Measurements from ENCODE around the gene SLC12A3.

The SLC12A3 gene

DNA sequence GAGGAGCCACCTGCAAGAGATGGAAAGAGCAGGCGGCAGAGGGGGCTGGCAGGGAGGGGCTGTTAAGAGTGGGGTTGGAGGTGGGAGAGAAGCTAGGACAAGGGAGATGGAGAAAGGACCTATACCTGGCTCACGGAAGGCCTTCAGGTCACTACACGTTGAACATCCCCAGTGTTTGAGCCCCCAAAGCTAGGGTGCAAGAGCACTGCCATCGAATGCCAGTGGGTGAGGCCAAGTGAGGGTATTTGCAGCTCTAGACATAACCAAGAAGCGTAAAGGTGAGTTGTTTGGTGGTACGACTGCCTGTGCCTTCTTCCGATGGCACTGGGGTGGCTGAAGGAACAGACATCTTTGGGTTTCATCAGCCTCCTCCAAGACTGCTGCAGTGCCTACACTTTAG lies 49.9 kb downstream of the SLC12A3 start:
- H3K27ac ChIP-seq (ENCODE audit: low read depth, low read length): no peak overlapping the region
- peaks cover 8% of the 10 kb centered on the region; the same call in 1 of the 2 replicates for H3K4me1 ChIP-seq (ENCODE audit: control insufficient read depth, insufficient read depth, low read length)

DNA sequence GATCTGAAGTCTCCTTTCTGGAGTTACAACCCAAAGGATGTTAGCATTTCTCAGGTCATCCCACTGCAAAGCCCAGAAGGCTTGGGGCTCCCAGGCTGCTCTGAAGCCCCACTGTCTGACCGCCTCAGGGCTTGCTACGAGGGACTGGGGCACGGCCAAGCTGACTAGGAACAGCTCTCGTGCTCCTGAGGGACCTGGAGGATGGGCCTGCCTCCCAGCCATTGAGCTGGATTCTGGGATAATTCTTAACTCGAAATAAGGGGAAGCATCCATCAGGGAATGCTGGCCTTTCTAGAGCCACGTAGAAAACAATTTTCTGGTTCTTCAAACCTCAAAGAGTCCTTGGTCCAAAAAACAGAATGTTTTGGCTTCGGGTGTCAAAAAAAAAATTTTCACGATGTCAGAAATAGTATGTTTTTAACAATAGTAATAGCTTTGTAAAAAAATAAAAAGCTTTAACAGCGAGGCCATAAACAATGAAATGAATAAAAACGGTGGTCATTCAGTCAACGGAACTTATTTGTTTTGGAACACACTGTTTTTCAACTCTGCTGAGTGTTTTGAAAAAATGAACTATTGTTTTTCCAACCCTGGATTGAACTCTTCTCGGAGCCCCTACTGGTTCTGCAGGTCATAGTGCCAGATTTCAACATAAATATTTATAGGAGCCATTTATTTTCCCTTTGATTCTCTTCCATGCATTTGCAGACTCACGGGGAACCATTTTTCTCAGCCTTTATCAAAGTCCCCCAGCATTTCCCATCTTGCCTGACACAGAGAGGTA lies 50.5 kb downstream of the SLC12A3 start:
- H3K27ac ChIP-seq (ENCODE audit: low read depth, low read length): no peak overlapping the region
- no peak overlapping the region for H3K4me3 ChIP-seq (ENCODE audit: low read depth, low read length)
- no peak overlapping the region for H3K9ac ChIP-seq (ENCODE audit: low read depth, low read length)
- no peaks in the 10 kb centered on the region for H3K27me3 ChIP-seq (ENCODE audit: control insufficient read depth, insufficient read depth, low read length)
- H3K36me3 ChIP-seq (ENCODE audit: control insufficient read depth, insufficient read depth, low read length): no peaks in the 10 kb centered on the region
- H3K9me3 ChIP-seq (ENCODE audit: control insufficient read depth, insufficient read depth, low read length): no peaks in the 10 kb centered on the region
- H3K4me1 ChIP-seq (ENCODE audit: control insufficient read depth, insufficient read depth, low read length): peaks cover 8% of the 10 kb centered on the region; the same call in 1 of the 2 replicates

More for the DNA sequence above, 49.9 kb downstream of the SLC12A3 start:
- Histone ChIP-seq H3K9me3 (ENCODE audit: control insufficient read depth, insufficient read depth, low read length) (no peaks in the 10 kb centered on the region), H3K9ac (ENCODE audit: low read depth, low read length) (no peak overlapping the region), H3K27me3 (ENCODE audit: control insufficient read depth, insufficient read depth, low read length) (no peaks in the 10 kb centered on the region), H3K36me3 (ENCODE audit: control insufficient read depth, insufficient read depth, low read length) (no peaks in the 10 kb centered on the region), H3K4me3 (ENCODE audit: low read depth, low read length) (no peak overlapping the region)

DNA sequence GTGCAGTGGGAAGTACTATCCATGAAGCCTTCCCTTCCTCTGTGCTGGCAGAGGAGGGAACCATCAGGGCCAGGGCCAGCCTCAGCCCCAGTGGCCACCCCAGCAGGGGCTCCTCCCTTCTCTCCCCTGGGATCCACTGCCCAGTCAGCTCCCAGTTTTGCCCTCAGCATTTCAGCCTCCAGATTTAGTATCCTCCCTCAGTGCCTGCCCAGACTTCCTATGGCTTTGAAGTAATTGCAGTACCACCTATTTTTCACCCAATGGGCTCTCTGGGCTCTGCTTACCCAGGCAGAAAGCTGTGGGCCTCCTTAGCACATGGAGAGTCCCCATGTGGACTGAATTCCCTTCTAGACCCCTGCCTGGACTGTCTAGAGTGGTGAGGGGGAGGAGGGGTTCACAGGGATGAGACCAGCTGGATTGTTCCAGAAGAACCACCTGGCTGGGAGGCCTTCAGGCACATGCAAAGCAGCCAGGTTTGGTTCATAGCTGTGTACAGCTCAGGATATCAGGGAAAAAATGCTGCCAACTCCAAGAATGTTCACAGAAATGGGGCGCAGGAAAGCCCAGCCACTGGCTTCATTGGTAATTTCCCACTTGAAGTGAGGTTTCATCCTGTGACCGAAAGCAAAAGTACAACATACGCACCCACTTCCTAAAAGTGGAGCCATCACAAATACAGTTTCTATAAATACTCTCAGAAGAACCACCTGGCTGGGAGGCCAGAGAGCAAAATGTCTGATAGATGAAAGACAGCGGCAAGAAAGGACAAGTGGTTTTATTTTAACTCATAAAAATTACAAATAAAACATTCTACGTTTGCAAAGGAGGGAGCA lies 51.8 kb downstream of the SLC12A3 start:
- H3K9me3 ChIP-seq (ENCODE audit: control insufficient read depth, insufficient read depth, low read length): no peaks in the 10 kb centered on the region
- H3K4me3 ChIP-seq (ENCODE audit: low read depth, low read length): no peak overlapping the region
- no peak overlapping the region for H3K27ac ChIP-seq (ENCODE audit: low read depth, low read length)
- peaks cover 4% of the 10 kb centered on the region; the same call in 1 of the 2 replicates for H3K4me1 ChIP-seq (ENCODE audit: control insufficient read depth, insufficient read depth, low read length)
- no peak overlapping the region for H3K9ac ChIP-seq (ENCODE audit: low read depth, low read length)
- no peaks in the 10 kb centered on the region for H3K27me3 ChIP-seq (ENCODE audit: control insufficient read depth, insufficient read depth, low read length)
- H3K36me3 ChIP-seq (ENCODE audit: control insufficient read depth, insufficient read depth, low read length): no peaks in the 10 kb centered on the region

- Histone ChIP-seq H3K4me3 (ENCODE audit: low read depth, low read length) (no peak overlapping the region), H3K36me3 (ENCODE audit: control insufficient read depth, insufficient read depth, low read length) (no peaks in the 10 kb centered on the region), H3K27me3 (ENCODE audit: control insufficient read depth, insufficient read depth, low read length) (no peaks in the 10 kb centered on the region), H3K27ac (ENCODE audit: low read depth, low read length) (no peak overlapping the region), H3K9ac (ENCODE audit: low read depth, low read length) (no peak overlapping the region), H3K9me3 (ENCODE audit: control insufficient read depth, insufficient read depth, low read length) (no peaks in the 10 kb centered on the region), H3K4me1 (ENCODE audit: control insufficient read depth, insufficient read depth, low read length) (no peaks in the 10 kb centered on the region)
Observed at GRCh38 chr16:56918467-56919012, 53.5 kb downstream of the SLC12A3 start.

- Histone ChIP-seq H3K4me3 (ENCODE audit: low read depth, low read length) (no peak overlapping the region), H3K27me3 (ENCODE audit: control insufficient read depth, insufficient read depth, low read length) (no peaks in the 10 kb centered on the region), H3K9me3 (ENCODE audit: control insufficient read depth, insufficient read depth, low read length) (no peaks in the 10 kb centered on the region), H3K36me3 (ENCODE audit: control insufficient read depth, insufficient read depth, low read length) (no peaks in the 10 kb centered on the region), H3K9ac (ENCODE audit: low read depth, low read length) (no peak overlapping the region), H3K4me1 (ENCODE audit: control insufficient read depth, insufficient read depth, low read length) (no peaks in the 10 kb centered on the region), H3K27ac (ENCODE audit: low read depth, low read length) (no peak overlapping the region)
Observed at GRCh38 chr16:56919099-56919800, 54.2 kb downstream of the SLC12A3 start.

GRCh38 chr16:56921571-56921970 lies 56.6 kb downstream of the SLC12A3 start:
- H3K27me3 ChIP-seq (ENCODE audit: control insufficient read depth, insufficient read depth, low read length): no peaks in the 10 kb centered on the region

DNA sequence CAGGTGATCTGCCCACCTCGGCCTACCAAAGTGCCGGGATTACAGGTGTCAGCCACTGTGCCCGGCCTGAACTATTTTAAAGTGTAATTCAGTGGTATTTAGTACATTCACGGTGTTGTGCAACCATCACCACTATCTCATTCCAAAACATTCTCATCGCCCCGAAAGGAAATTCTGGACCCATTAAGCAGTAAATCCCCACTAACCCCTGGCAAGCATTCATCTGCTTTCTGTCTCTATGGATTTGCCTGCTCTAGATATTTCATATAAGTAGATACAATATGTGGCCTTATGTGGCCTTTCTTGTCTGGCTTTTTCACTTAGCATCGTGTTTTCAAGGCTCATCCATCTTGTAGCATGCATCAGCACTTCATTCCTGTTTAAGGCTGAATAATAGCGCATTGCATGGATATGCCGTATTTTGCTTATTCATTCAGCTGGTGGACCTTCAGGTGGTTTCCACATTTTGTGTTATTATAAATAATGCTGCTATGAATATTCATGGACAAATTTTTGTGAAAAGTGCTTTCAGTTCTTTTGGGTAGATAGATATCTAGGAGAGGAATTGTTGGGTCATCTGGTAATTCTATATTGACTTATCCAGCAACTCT lies 58.6 kb downstream of the SLC12A3 start:
- no peaks in the 10 kb centered on the region for H3K4me1 ChIP-seq (ENCODE audit: control insufficient read depth, insufficient read depth, low read length)

More at GRCh38 chr16:56921571-56921970, 56.6 kb downstream of the SLC12A3 start:
- Histone ChIP-seq H3K4me1 (ENCODE audit: control insufficient read depth, insufficient read depth, low read length) (no peaks in the 10 kb centered on the region), H3K9me3 (ENCODE audit: control insufficient read depth, insufficient read depth, low read length) (no peaks in the 10 kb centered on the region), H3K36me3 (ENCODE audit: control insufficient read depth, insufficient read depth, low read length) (no peaks in the 10 kb centered on the region), H3K27ac (ENCODE audit: low read depth, low read length) (no peak overlapping the region), H3K9ac (ENCODE audit: low read depth, low read length) (no peak overlapping the region), H3K4me3 (ENCODE audit: low read depth, low read length) (no peak overlapping the region)

DNA sequence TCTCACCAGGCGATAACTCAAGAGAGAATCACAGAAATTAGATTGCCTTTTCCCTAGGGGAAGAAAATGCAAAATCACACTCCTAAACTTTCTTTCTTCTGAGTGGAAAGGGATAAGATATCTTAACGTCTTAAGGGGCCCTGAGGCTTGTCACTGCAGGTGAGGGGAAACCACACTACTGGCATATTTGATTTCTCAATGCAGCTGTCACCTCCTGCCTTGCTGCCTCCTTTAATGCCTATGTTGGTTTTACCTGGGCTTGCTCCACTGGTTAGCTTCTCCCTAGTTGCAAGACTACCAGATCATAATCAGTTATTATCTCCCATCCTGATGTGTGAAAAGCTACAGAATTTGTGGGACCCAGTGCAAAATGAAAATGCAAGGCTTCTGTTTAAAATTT lies 62.5 kb downstream of the SLC12A3 start:
- no peaks in the 10 kb centered on the region for H3K27me3 ChIP-seq (ENCODE audit: control insufficient read depth, insufficient read depth, low read length)
- no peaks in the 10 kb centered on the region for H3K9me3 ChIP-seq (ENCODE audit: control insufficient read depth, insufficient read depth, low read length)
- peaks cover 11% of the 10 kb centered on the region for H3K4me1 ChIP-seq (ENCODE audit: control insufficient read depth, insufficient read depth, low read length)
- H3K36me3 ChIP-seq (ENCODE audit: control insufficient read depth, insufficient read depth, low read length): no peaks in the 10 kb centered on the region
- no peak overlapping the region for H3K4me3 ChIP-seq (ENCODE audit: low read depth, low read length)
- H3K27ac ChIP-seq (ENCODE audit: low read depth, low read length): no peak overlapping the region
- no peak overlapping the region for H3K9ac ChIP-seq (ENCODE audit: low read depth, low read length)

More for the DNA sequence above, 58.6 kb downstream of the SLC12A3 start:
- Histone ChIP-seq H3K9me3 (ENCODE audit: control insufficient read depth, insufficient read depth, low read length) (no peaks in the 10 kb centered on the region), H3K4me3 (ENCODE audit: low read depth, low read length) (no peak overlapping the region), H3K36me3 (ENCODE audit: control insufficient read depth, insufficient read depth, low read length) (no peaks in the 10 kb centered on the region), H3K9ac (ENCODE audit: low read depth, low read length) (no peak overlapping the region), H3K27ac (ENCODE audit: low read depth, low read length) (no peak overlapping the region), H3K27me3 (ENCODE audit: control insufficient read depth, insufficient read depth, low read length) (no peaks in the 10 kb centered on the region)

DNA sequence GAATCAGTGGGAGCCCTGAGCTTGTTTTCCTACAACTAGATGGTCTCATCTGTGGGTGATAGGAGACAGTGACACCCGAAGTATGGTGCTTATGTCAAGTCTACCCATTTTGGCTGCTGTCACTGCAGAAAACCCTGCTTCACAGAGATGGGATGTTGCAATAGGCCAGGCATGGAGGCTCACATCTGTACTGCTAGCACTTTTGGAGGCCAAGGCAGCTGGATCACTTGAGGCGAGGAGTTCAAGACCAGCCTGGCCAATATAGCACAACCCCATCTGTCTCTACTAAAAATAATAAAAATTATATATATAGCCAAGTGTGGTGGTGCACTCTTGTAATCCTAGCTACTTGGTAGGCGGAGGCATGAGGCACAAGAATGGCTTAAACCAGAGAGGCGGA lies 64.6 kb downstream of the SLC12A3 start:
- H3K27me3 ChIP-seq (ENCODE audit: control insufficient read depth, insufficient read depth, low read length): no peaks in the 10 kb centered on the region
- no peaks in the 10 kb centered on the region for H3K9me3 ChIP-seq (ENCODE audit: control insufficient read depth, insufficient read depth, low read length)
- H3K36me3 ChIP-seq (ENCODE audit: control insufficient read depth, insufficient read depth, low read length): no peaks in the 10 kb centered on the region
- peaks cover 23% of the 10 kb centered on the region for H3K4me1 ChIP-seq (ENCODE audit: control insufficient read depth, insufficient read depth, low read length)
- H3K9ac ChIP-seq (ENCODE audit: low read depth, low read length): no peak overlapping the region
- H3K27ac ChIP-seq (ENCODE audit: low read depth, low read length): no peak overlapping the region
- H3K4me3 ChIP-seq (ENCODE audit: low read depth, low read length): no peak overlapping the region

DNA sequence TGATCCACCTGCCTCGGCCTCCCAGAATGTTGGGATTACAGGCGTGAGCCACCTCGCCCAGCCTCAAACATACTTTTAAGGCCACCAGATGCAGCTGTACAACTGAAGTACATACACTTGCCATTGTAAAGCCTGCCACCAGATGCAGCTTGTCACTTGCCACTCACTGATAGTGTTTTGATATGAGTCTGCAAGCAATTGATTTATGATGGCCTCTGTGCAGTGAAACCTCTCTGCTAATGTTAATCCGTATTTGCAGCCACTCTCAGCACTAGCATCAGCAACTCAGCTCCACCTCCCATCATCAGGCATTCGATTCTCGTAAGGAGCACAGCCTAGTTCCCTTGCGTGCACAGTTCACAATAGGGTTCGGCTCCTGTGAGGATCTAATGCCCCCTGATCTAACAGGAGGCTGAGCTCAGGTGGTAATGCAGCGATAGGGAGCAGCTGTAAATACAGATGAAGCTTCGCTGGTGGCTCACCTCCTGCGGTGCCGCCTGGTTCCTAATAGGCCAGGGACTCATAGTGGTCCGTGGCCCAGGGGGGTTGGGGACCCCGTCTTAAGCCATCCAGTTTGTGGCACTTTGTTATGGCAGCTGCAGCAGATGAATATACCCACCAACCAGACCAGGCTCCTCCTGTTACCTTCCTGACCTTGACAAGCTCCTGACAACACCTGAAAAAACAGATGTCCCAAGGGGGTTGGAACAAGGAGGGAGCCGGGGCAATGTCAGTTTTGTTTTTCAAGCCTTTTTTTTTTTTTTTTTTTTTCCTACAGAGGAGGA lies 65.7 kb downstream of the SLC12A3 start:
- Histone ChIP-seq H3K9ac (ENCODE audit: low read depth, low read length) (0 out of 2 replicates have a peak overlapping the region, but pooled peaks have one; percentile 90), H3K4me1 (ENCODE audit: control insufficient read depth, insufficient read depth, low read length) (peaks cover 23% of the 10 kb centered on the region), H3K9me3 (ENCODE audit: control insufficient read depth, insufficient read depth, low read length) (no peaks in the 10 kb centered on the region), H3K27ac (ENCODE audit: low read depth, low read length) (no peak overlapping the region), H3K27me3 (ENCODE audit: control insufficient read depth, insufficient read depth, low read length) (no peaks in the 10 kb centered on the region), H3K36me3 (ENCODE audit: control insufficient read depth, insufficient read depth, low read length) (peaks cover 8% of the 10 kb centered on the region), H3K4me3 (ENCODE audit: low read depth, low read length) (no peak overlapping the region)

Measured in HUES48 (cell line).